SK-N-SH (cell line): ENCODE measurements around the gene SHE. TPM values are rescaled to one million over a fixed set of nuclear protein-coding genes. Genes with fewer than 3 reads are reported as not detected.

ENCODE experiments used
- CTCF ChIA-PET: fragments of 300-600, 350-600 bp; formaldehyde crosslinking; extraction: SDS; loops from one replicate; lab custom pipeline; 2021; lab: Yijun Ruan, JAX
- POLR2A ChIA-PET: fragments of 350-600 bp; sonication (Branson Sonifier 250); formaldehyde crosslinking; extraction: SDS; loops from one replicate; lab custom pipeline; 2020; ENCODE audit warnings: antibody characterized with exemption, inconsistent platforms; lab: Yijun Ruan, JAX
- DNase-seq: peaks from one replicate; pipeline ENCODE4 v3.0.0; 2012
- H2AFZ ChIP-seq: fragments of 200-600 bp; sonication (generic); 2 replicates; pipeline ENCODE4 v1.8.1; 2016; ENCODE audit warnings: antibody characterized with exemption, mild to moderate bottlenecking, low read depth
- H3F3A ChIP-seq: fragments of 200-600 bp; sonication (generic); replicated peaks from 2 replicates; pipeline ENCODE3; 2016; ENCODE audit warnings: antibody characterized with exemption, mild to moderate bottlenecking; ENCODE audit not compliant: insufficient read depth
- H3K27ac ChIP-seq, 2 experiments: fragments of 200-500 bp in 1 of 2; fragments of 200-600 bp in 1 of 2; sonication (Bioruptor generic) in 1 of 2; sonication (generic), shearing (Covaris generic) in 1 of 2; 2 replicates each; pipeline versions ENCODE4 v1.5.1 to v1.6.1; 2014 to 2016; ENCODE audit warnings: low read depth in 2 of 2, inconsistent platforms in 1 of 2, low read length in 1 of 2, mild to moderate bottlenecking in 1 of 2, mixed read lengths in 1 of 2
- H3K27me3 ChIP-seq: fragments of 200-600 bp; sonication (generic), shearing (Covaris generic); 2 replicates; pipeline ENCODE4 v1.6.1; 2016; ENCODE audit warnings: mixed run types; ENCODE audit not compliant: insufficient read depth
- H3K36me3 ChIP-seq, 2 experiments: fragments of 200-500 bp in 1 of 2; fragments of 200-600 bp in 1 of 2; sonication (Bioruptor generic) in 1 of 2; sonication (generic) in 1 of 2; replicated peaks in 1 of 2; 2 replicates each; pipeline versions ENCODE3 to v1.5.1; 2014 to 2016; ENCODE audit warnings: low read length in 1 of 2, mild to moderate bottlenecking in 1 of 2; ENCODE audit not compliant: insufficient read depth in 2 of 2, control insufficient read depth in 1 of 2
- H3K4me1 ChIP-seq, 2 experiments: fragments of 200-500 bp in 1 of 2; fragments of 200-600 bp in 1 of 2; sonication (Bioruptor generic) in 1 of 2; sonication (generic), shearing (Covaris generic) in 1 of 2; 2 replicates each; pipeline versions ENCODE4 v1.5.1 to v1.6.1; 2014 to 2016; ENCODE audit warnings: low read depth in 1 of 2, low read length in 1 of 2, mixed run types in 1 of 2; ENCODE audit not compliant: insufficient read depth in 2 of 2, control insufficient read depth in 1 of 2
- H3K4me2 ChIP-seq: fragments of 200-600 bp; sonication (generic), shearing (Covaris generic); 2 replicates; pipeline ENCODE4 v1.6.1; 2017; ENCODE audit warnings: mixed run types
- H3K4me3 ChIP-seq, 2 experiments: fragments of 200-500 bp in 1 of 2; fragments of 200-600 bp in 1 of 2; sonication (Bioruptor generic) in 1 of 2; sonication (generic), shearing (Covaris generic) in 1 of 2; 2 replicates each; pipeline versions ENCODE4 v1.5.1 to v1.8.1; 2014 to 2016; ENCODE audit warnings: low read depth in 2 of 2, inconsistent platforms in 1 of 2, low read length in 1 of 2, mild to moderate bottlenecking in 1 of 2, mixed read lengths in 1 of 2, moderate library complexity in 1 of 2
- H3K79me2 ChIP-seq: fragments of 200-600 bp; sonication (generic); 2 replicates; pipeline ENCODE4 v1.8.1; 2017; ENCODE audit warnings: mild to moderate bottlenecking; ENCODE audit not compliant: insufficient read depth
- H3K9ac ChIP-seq: fragments of 200-600 bp; sonication (generic); 2 replicates; pipeline ENCODE4 v1.6.1; 2017; ENCODE audit warnings: mixed run types
- H3K9me2 ChIP-seq: fragments of 200-600 bp; sonication (generic); 2 replicates; pipeline ENCODE4 v1.6.1; 2017; ENCODE audit warnings: mixed run types
- H3K9me3 ChIP-seq: fragments of 200-600 bp; sonication (generic); 2 replicates; pipeline ENCODE4 v1.6.1; 2017; ENCODE audit warnings: mixed run types, mild to moderate bottlenecking, moderate library complexity
- H4K20me1 ChIP-seq: fragments of 200-600 bp; sonication (generic); 2 replicates; pipeline ENCODE4 v1.6.1; 2017; ENCODE audit warnings: mild to moderate bottlenecking, mixed run types; ENCODE audit not compliant: insufficient read depth
- CHD2 ChIP-seq: fragments of 150-350 bp; IDR thresholded peaks from 2 replicates; pipeline ENCODE4 v1.6.1; 2018; ENCODE audit warnings: low read length; ENCODE audit not compliant: partially characterized antibody
- FOXJ3 ChIP-seq: sonication (generic); formaldehyde crosslinking; IDR thresholded peaks from 2 replicates; pipeline ENCODE4 v1.5.1; 2020; ENCODE audit warnings: mild to moderate bottlenecking, missing genetic modification reagents
- PBX3 ChIP-seq: IDR thresholded peaks from 2 replicates; pipeline ENCODE4; 2012
- RCOR1 ChIP-seq: fragments of 150-350 bp; IDR thresholded peaks from 2 replicates; pipeline ENCODE4 v1.6.1; 2017; ENCODE audit warnings: antibody characterized with exemption, low read length
- REST ChIP-seq: IDR thresholded peaks from 2 replicates; pipeline ENCODE4 v1.6.1; 2012; ENCODE audit warnings: mild to moderate bottlenecking, low read depth, low read length, moderate library complexity
- SMC3 ChIP-seq: IDR thresholded peaks from 2 replicates; pipeline ENCODE4 v1.6.1; 2012; ENCODE audit warnings: low read depth, low read length, improper control_type of control experiment
- TAF1 ChIP-seq: IDR thresholded peaks from 2 replicates; pipeline ENCODE4 v1.6.1; 2012; ENCODE audit warnings: low read depth, mild to moderate bottlenecking, low read length, moderate library complexity, borderline replicate concordance
- TCF12 ChIP-seq: IDR thresholded peaks from 2 replicates; pipeline ENCODE4 v1.4.0; 2012
- USF1 ChIP-seq: IDR thresholded peaks from 2 replicates; pipeline ENCODE4 v1.4.0; 2012; ENCODE audit warnings: low read depth, borderline replicate concordance
- YY1 ChIP-seq: IDR thresholded peaks from 2 replicates; pipeline ENCODE4 v1.4.0; 2012; ENCODE audit warnings: low read depth, mild to moderate bottlenecking
- WGBS: methylation state at CpG from one replicate; pipeline ENCODE4 v1.1.6; 2017; ENCODE audit warnings: low lambda C conversion rate; 5-methylcytosine and 5-hydroxymethylcytosine counted together
- polyA plus RNA-seq, 3 experiments: library from polyadenylated mRNA; depleted of rRNA; stranded (reverse); fragments of >200 nt; gene quantifications; 2 replicates each; pipeline ENCODE4 v1.2.3, GENCODE V29; 2012

The SHE gene
- polyA plus RNA-seq, 1 of the 3 experiments (the other 2 are of a cell fraction) = not detected

- 95% methylated on average over 5 of the region's 9 CpGs for WGBS
- no peak for DNase-seq
- no peak overlapping the region for H3K4me3 ChIP-seq
- H3K4me1 ChIP-seq = peaks cover 0 to 3% of the 10 kb centered on the region in 2 experiments; a peak in 1 of 4 replicates
- no peak overlapping the region for H3K27ac ChIP-seq
- ChIA-PET CTCF (no interaction called here), POLR2A (no interaction called here)
- H3K9ac ChIP-seq = no peak overlapping the region
- no peaks in the 10 kb centered on the region for H3K9me2 ChIP-seq
- no peaks in the 10 kb centered on the region for H3K27me3 ChIP-seq
- peaks cover 10% of the 10 kb centered on the region for H3F3A ChIP-seq
- H2AFZ ChIP-seq = no peak overlapping the region
- TF ChIP-seq RCOR1 = no peak
- no peak for TF ChIP-seq USF1
- no peak for TF ChIP-seq SMC3
- TF ChIP-seq CHD2 = no peak
- no peaks in the 10 kb centered on the region for H3K36me3 ChIP-seq
- no peaks in the 10 kb centered on the region for H3K79me2 ChIP-seq
- no peak overlapping the region for H3K4me2 ChIP-seq
- no peaks in the 10 kb centered on the region for H3K9me3 ChIP-seq
- H4K20me1 ChIP-seq = no peaks in the 10 kb centered on the region
Observed at GRCh38 chr1:154433161-154433764, 68.9 kb downstream of the SHE start.

- Histone ChIP-seq H3K9me2 (no peaks in the 10 kb centered on the region), H3K4me2 (no peak overlapping the region)
- TF ChIP-seq PBX3 (peak; percentile 38), YY1 (no peak), FOXJ3 (no peak), REST (no peak), TAF1 (no peak), TCF12 (peak; percentile 25; the same call in 1 of the 2 replicates)
- TF ChIP-seq, all 33 proteins: peak for 2
- H3K27ac ChIP-seq = 0 out of 4 replicates have a peak overlapping the region, but pooled peaks of 1 of the 2 experiments have one; percentile 1
- H4K20me1 ChIP-seq = no peaks in the 10 kb centered on the region
- DNase-seq = no peak
- 78% methylated on average over 10 of the region's 10 CpGs for WGBS
- ChIA-PET CTCF (interaction anchor here (1.0 to 1.5 kb wide), 3 partner anchors 11 to 24 kb away, joined by 3 read pairs; no protein-coding TSS in a partner anchor), POLR2A (no interaction called here)
- no peak overlapping the region for H3K9ac ChIP-seq
- H3K4me1 ChIP-seq = peaks cover 0 to 12% of the 10 kb centered on the region in 2 experiments; a peak in 1 of 4 replicates
- H3K9me3 ChIP-seq = no peaks in the 10 kb centered on the region
- H3F3A ChIP-seq = peaks cover 10% of the 10 kb centered on the region
- H3K79me2 ChIP-seq = no peaks in the 10 kb centered on the region
- no peaks in the 10 kb centered on the region for H3K36me3 ChIP-seq
- H2AFZ ChIP-seq = no peak overlapping the region
- H3K27me3 ChIP-seq = no peaks in the 10 kb centered on the region
- no peak overlapping the region for H3K4me3 ChIP-seq
Observed at GRCh38 chr1:154431586-154432373, 70.4 kb downstream of the SHE start.
